Liver (tissue), 3 donors: ENCODE results near the gene ZNF579.

Experiments used
- EGR1 ChIP-seq, 2 donors: IDR thresholded peaks; 2 replicates each; pipeline ENCODE4 v1.6.1; 2016 to 2018; ENCODE audit warnings: antibody characterized with exemption in 2 of 2, low read depth in 2 of 2
- FOXA1 ChIP-seq: IDR thresholded peaks from 2 replicates; pipeline ENCODE4 v1.6.1; 2016; ENCODE audit warnings: antibody characterized with exemption
- GABPA ChIP-seq, 2 donors: IDR thresholded peaks in 1 of 2; conservative IDR thresholded peaks in 1 of 2; 2 replicates each; pipeline ENCODE4 v1.6.1; 2016; ENCODE audit warnings: antibody characterized with exemption in 2 of 2, mild to moderate bottlenecking in 1 of 2, moderate library complexity in 1 of 2
- HNF4A ChIP-seq, 2 donors: conservative IDR thresholded peaks; 2 replicates each; pipeline ENCODE4 v1.6.1; 2016; ENCODE audit warnings: antibody characterized with exemption in 2 of 2, mild to moderate bottlenecking in 2 of 2
- HNF4G ChIP-seq: IDR thresholded peaks from 2 replicates; pipeline ENCODE4 v1.6.1; 2016; ENCODE audit warnings: antibody characterized with exemption
- JUND ChIP-seq, 2 donors: IDR thresholded peaks; 2 replicates each; pipeline ENCODE4 v1.6.1; 2016; ENCODE audit warnings: antibody characterized with exemption in 2 of 2
- RAD21 ChIP-seq, 2 donors: IDR thresholded peaks; 2 replicates each; pipeline ENCODE4 v1.6.1; 2016; ENCODE audit warnings: antibody characterized with exemption in 2 of 2, mild to moderate bottlenecking in 2 of 2
- SP1 ChIP-seq: IDR thresholded peaks from 2 replicates; pipeline ENCODE4 v1.6.1; 2018; ENCODE audit warnings: antibody characterized with exemption, mild to moderate bottlenecking
- TAF1 ChIP-seq: conservative IDR thresholded peaks from 2 replicates; pipeline ENCODE4 v1.6.1; 2016; ENCODE audit warnings: antibody characterized with exemption, mild to moderate bottlenecking
- YY1 ChIP-seq: IDR thresholded peaks from 2 replicates; pipeline ENCODE4 v1.6.1; 2016; ENCODE audit warnings: antibody characterized with exemption, mild to moderate bottlenecking
- TF ChIP-seq, protein P1 (sequence below): fragments of 150-350 bp; IDR thresholded peaks from 2 replicates; pipeline ENCODE4 v1.5.1; 2017; ENCODE audit warnings: improper control_type of control experiment, low read depth, low read length; ENCODE audit not compliant: missing input control
- TF ChIP-seq, protein P2 (sequence below): IDR thresholded peaks from 2 replicates; pipeline ENCODE4 v1.6.1; 2016; ENCODE audit warnings: antibody characterized with exemption
- donor health status: healthy.
- donor health status: healthy.

DNA sequence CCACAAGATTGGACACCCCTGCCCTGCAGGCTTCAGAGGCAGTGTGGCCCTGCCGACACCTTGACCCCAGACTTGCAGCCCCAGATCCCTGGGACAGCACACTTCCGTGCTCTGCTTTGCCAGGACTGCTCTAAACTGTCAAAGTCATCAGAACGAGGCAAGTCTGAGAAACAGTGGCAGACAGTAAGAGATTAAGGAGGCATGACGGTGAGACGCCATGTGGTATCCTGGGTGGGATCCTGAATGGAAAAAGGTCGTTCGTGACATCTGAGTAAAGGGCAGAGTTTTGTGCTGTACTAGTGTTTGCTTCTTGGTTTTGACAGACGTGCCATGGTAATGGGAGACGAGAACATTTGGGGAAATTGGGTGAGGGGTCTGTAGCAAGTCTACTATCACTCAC lies 13.8 kb downstream of the ZNF579 start:
- no peak for TF ChIP-seq SP1
- TF ChIP-seq, protein P1, sequence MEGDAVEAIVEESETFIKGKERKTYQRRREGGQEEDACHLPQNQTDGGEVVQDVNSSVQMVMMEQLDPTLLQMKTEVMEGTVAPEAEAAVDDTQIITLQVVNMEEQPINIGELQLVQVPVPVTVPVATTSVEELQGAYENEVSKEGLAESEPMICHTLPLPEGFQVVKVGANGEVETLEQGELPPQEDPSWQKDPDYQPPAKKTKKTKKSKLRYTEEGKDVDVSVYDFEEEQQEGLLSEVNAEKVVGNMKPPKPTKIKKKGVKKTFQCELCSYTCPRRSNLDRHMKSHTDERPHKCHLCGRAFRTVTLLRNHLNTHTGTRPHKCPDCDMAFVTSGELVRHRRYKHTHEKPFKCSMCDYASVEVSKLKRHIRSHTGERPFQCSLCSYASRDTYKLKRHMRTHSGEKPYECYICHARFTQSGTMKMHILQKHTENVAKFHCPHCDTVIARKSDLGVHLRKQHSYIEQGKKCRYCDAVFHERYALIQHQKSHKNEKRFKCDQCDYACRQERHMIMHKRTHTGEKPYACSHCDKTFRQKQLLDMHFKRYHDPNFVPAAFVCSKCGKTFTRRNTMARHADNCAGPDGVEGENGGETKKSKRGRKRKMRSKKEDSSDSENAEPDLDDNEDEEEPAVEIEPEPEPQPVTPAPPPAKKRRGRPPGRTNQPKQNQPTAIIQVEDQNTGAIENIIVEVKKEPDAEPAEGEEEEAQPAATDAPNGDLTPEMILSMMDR: no peak
- no peak for TF ChIP-seq EGR1 (IDR thresholded peaks at IDR 0.05; ENCODE audit: low read depth in 2 of 2)
- TF ChIP-seq TAF1: no peak
- no peak for TF ChIP-seq HNF4A (conservative IDR thresholded peaks at IDR 0.05)
- TF ChIP-seq, protein P2, sequence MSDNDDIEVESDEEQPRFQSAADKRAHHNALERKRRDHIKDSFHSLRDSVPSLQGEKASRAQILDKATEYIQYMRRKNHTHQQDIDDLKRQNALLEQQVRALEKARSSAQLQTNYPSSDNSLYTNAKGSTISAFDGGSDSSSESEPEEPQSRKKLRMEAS: no peak
- TF ChIP-seq HNF4G: no peak
- no peak for TF ChIP-seq GABPA (IDR thresholded peaks at IDR 0.05 in 1 of 2, conservative IDR thresholded peaks at IDR 0.05 in 1 of 2)
- no peak for TF ChIP-seq YY1
- TF ChIP-seq JUND (IDR thresholded peaks at IDR 0.05): no peak
- no peak for TF ChIP-seq RAD21 (IDR thresholded peaks at IDR 0.05)
- TF ChIP-seq FOXA1: no peak
